ENCODE results near the gene MFAP5. TPM values are rescaled to one million over a fixed set of nuclear protein-coding genes. Genes with fewer than 3 reads are reported as not detected.

The MFAP5 gene
- total and polyA plus RNA-seq, 2 donors (not counting 3 experiments of a cell fraction or from before 2014, with no cell fraction given), result 0.39 TPM; not detected in 1

GRCh38 chr12:8672381-8672780 lies 9.8 kb upstream of the MFAP5 start:
- H3K4me3 ChIP-seq (replicated peaks in 1 of 3; ENCODE audit: insufficient read depth in 1 of 3, low read depth in 1 of 3, low read length in 3 of 3), result no peak overlapping the region
- H3K9ac ChIP-seq (replicated peaks; ENCODE audit: extremely low read depth, insufficient read depth, low read length), result no peak overlapping the region
- FAIRE-seq, result no peak
- H3K9me1 ChIP-seq (replicated peaks; ENCODE audit: control insufficient read depth, extremely low read depth, insufficient read depth, low read length), result no peaks in the 10 kb centered on the region
- intact Hi-C loops (cut with micrococcal nuclease), result no loop called here
- no peaks in the 10 kb centered on the region for H3K9me3 ChIP-seq (replicated peaks; ENCODE audit: control insufficient read depth, insufficient read depth, low read length)
- dilution Hi-C loops (cut with MboI; ENCODE audit: extremely low pct_ligation_motif_present, low sequenced_read_pairs), result no loop called here
- no peaks in the 10 kb centered on the region for H3K27me3 ChIP-seq (ENCODE audit: control insufficient read depth in 2 of 2, insufficient read depth in 2 of 2, low read length in 2 of 2)
- peaks cover 23% of the 10 kb centered on the region for H3K4me1 ChIP-seq (ENCODE audit: control insufficient read depth, extremely low read depth, insufficient read depth, low read length)
- ChIA-PET POLR2A (no interaction called here), CTCF (interaction anchor here (1.6 kb wide), 1 partner anchor 15 kb away, joined by 6 read pairs; no protein-coding TSS in a partner anchor)
- no peaks in the 10 kb centered on the region for H3K79me2 ChIP-seq (ENCODE audit: control insufficient read depth, insufficient read depth, low read length)
- BruUV-seq (replicated peaks), result no TSS peak
- H3K27ac ChIP-seq (ENCODE audit: insufficient read depth, low read depth, low read length), result no peak overlapping the region
- no peak overlapping the region for H3K4me2 ChIP-seq (ENCODE audit: insufficient read depth, low read length)
- no peak for TF ChIP-seq MYC (IDR thresholded peaks at IDR 0.05; ENCODE audit: low read depth, low read length)
- TF ChIP-seq GATA2 (IDR thresholded peaks at IDR 0.05; ENCODE audit: insufficient read depth, insufficient read length, low read depth, low read length), result no peak
- no peak for TF ChIP-seq POLR2AphosphoS5 (IDR thresholded peaks at IDR 0.05; ENCODE audit: insufficient read depth, low read depth, low read length)
- TF ChIP-seq POLR2A (IDR thresholded peaks at IDR 0.05; ENCODE audit: low read depth, low read length), result no peak
- TF ChIP-seq JUN (IDR thresholded peaks at IDR 0.05; ENCODE audit: borderline replicate concordance, insufficient read depth, insufficient read length, low read depth), result no peak
- TF ChIP-seq, protein P1, sequence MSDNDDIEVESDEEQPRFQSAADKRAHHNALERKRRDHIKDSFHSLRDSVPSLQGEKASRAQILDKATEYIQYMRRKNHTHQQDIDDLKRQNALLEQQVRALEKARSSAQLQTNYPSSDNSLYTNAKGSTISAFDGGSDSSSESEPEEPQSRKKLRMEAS (IDR thresholded peaks at IDR 0.05; ENCODE audit: insufficient read depth, insufficient read length), result no peak
- no peak for TF ChIP-seq FOS (IDR thresholded peaks at IDR 0.05; ENCODE audit: borderline replicate concordance, insufficient read depth, low read length)
- TF ChIP-seq, protein P2, sequence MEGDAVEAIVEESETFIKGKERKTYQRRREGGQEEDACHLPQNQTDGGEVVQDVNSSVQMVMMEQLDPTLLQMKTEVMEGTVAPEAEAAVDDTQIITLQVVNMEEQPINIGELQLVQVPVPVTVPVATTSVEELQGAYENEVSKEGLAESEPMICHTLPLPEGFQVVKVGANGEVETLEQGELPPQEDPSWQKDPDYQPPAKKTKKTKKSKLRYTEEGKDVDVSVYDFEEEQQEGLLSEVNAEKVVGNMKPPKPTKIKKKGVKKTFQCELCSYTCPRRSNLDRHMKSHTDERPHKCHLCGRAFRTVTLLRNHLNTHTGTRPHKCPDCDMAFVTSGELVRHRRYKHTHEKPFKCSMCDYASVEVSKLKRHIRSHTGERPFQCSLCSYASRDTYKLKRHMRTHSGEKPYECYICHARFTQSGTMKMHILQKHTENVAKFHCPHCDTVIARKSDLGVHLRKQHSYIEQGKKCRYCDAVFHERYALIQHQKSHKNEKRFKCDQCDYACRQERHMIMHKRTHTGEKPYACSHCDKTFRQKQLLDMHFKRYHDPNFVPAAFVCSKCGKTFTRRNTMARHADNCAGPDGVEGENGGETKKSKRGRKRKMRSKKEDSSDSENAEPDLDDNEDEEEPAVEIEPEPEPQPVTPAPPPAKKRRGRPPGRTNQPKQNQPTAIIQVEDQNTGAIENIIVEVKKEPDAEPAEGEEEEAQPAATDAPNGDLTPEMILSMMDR (IDR thresholded peaks at IDR 0.05; ENCODE audit: extremely low read depth in 1 of 2, insufficient read depth in 1 of 2, low read depth in 1 of 2, low read length in 2 of 2), result no peak
- TF ChIP-seq EZH2 (IDR thresholded peaks at IDR 0.05; ENCODE audit: borderline replicate concordance, low read depth, low read length, severe bottlenecking), result no peak
- no peaks in the 10 kb centered on the region for H4K20me1 ChIP-seq (replicated peaks; ENCODE audit: control insufficient read depth, extremely low read depth, insufficient read depth, low read length)
- no peaks in the 10 kb centered on the region for H3K36me3 ChIP-seq (ENCODE audit: control insufficient read depth in 2 of 2, extremely low read depth in 1 of 2, insufficient read depth in 2 of 2, low read length in 2 of 2)
- DNase-seq (ENCODE audit: low read depth, low spot score), result no peak
- H2AFZ ChIP-seq (ENCODE audit: low read depth, low read length), result no peak overlapping the region

Data from endothelial cell of umbilical vein (primary cell).